ENCODE measurements around the gene ABCA9. TPM values are rescaled to one million over a fixed set of nuclear protein-coding genes. Genes with fewer than 3 reads are reported as not detected.
A peak's percentile ranks its signal among the peaks of the same experiment; 100 is the strongest.
"Not testable (repeated sequence)": the region's sequence is repeated elsewhere in the genome, so short reads cannot be mapped to it uniquely, and the experiment has no call there.

Gene ABCA9
- total and polyA plus RNA-seq, 3 donors from 2014 or later = 5.0 to 13.8 (median 12.7) TPM

DNA sequence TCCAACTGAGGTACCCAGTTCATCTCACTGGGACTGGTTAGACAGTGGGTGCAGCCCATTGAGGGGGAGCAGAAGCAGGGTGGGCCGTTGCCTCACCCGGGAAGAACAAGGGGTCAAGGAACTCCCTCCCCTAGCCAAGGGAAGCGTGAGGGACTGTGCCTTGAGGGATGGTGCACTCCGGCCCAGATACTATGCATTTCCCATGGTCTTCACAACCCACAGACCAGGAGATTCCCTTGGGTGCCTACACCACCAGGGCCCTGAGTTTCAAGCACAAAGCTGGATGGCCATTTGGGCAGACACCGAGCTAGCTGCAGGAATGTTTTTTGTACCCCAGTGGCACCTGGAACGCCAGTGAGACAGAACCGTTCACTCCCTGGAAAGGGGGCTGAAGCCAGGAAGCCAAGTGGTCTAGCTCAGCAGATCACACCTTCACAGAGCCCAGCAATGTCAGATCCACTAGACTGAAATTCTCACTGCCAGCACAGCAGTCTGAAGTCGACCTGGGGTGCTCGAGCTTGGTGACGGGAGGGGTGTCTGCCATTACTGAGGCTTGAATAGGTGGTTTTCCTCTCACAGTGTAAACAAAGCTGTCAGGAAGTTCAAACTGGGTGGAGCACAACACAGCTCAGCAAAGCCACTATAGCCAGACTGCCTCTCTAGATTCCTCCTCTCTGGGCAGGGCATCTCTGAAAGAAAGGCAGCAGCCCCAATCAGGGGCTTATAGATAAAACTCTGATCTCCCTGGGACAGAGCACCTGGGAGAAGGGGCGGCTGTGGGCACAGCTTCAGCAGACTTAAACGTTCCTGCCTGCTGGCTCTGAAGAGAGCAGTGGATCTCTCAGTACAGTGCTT lies 9.9 kb upstream of the ABCA9 start:
- H3K27me3 ChIP-seq; H3K4me3 ChIP-seq; DNase-seq; H3K27ac ChIP-seq; H3K36me3 ChIP-seq (ENCODE audit: low read depth, missing control alignments); H3K4me1 ChIP-seq; intact Hi-C loops (cut with DNase I; ENCODE audit: low total_unique reads); H3K9me3 ChIP-seq: not testable (repeated sequence)
- WGBS, 2 donors = 80 to 82% methylated on average over 8 to 12 of the region's 12 CpGs

DNA sequence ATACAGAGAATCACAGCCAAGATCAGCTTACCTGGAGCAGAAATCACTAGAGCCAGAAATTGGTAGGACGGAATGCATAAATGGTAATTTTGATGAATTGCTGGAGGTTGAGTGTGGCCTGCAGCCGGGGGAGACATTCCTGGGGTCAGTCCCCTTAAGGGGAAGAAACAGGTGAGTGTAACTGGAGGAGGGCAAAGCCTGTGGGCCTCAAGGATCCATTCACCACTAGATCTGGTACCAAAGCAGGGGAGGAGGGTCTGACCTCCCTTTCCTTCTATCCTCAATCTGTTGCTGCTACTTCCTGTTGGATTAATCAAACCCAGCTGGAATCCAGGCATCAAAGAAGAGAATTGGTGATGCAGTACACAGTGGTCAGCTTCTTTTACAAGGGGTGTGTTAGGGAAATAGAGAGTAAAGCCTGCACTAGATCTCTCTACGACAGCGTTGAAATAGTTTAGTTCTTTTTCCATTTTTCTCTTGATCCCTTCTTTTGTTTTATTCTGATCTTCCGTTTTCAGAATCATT lies 8.6 kb upstream of the ABCA9 start:
- Histone ChIP-seq H3K36me3 (ENCODE audit: low read depth, missing control alignments) (no peaks in the 10 kb centered on the region), H3K4me3 (no peak overlapping the region), H3K9me3 (no peaks in the 10 kb centered on the region), H3K27ac (no peak overlapping the region), H3K27me3 (no peaks in the 10 kb centered on the region), H3K4me1 (no peaks in the 10 kb centered on the region)
- intact Hi-C loops (cut with DNase I; ENCODE audit: low total_unique reads) = no loop called here
- WGBS, 2 donors = 83 to 97% methylated on average over 5 of the region's 5 CpGs
- DNase-seq = no peak
- no peak for TF ChIP-seq POLR2A (IDR thresholded peaks at IDR 0.05)
- TF ChIP-seq, protein P1, sequence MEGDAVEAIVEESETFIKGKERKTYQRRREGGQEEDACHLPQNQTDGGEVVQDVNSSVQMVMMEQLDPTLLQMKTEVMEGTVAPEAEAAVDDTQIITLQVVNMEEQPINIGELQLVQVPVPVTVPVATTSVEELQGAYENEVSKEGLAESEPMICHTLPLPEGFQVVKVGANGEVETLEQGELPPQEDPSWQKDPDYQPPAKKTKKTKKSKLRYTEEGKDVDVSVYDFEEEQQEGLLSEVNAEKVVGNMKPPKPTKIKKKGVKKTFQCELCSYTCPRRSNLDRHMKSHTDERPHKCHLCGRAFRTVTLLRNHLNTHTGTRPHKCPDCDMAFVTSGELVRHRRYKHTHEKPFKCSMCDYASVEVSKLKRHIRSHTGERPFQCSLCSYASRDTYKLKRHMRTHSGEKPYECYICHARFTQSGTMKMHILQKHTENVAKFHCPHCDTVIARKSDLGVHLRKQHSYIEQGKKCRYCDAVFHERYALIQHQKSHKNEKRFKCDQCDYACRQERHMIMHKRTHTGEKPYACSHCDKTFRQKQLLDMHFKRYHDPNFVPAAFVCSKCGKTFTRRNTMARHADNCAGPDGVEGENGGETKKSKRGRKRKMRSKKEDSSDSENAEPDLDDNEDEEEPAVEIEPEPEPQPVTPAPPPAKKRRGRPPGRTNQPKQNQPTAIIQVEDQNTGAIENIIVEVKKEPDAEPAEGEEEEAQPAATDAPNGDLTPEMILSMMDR (IDR thresholded peaks at IDR 0.05) = no peak

DNA sequence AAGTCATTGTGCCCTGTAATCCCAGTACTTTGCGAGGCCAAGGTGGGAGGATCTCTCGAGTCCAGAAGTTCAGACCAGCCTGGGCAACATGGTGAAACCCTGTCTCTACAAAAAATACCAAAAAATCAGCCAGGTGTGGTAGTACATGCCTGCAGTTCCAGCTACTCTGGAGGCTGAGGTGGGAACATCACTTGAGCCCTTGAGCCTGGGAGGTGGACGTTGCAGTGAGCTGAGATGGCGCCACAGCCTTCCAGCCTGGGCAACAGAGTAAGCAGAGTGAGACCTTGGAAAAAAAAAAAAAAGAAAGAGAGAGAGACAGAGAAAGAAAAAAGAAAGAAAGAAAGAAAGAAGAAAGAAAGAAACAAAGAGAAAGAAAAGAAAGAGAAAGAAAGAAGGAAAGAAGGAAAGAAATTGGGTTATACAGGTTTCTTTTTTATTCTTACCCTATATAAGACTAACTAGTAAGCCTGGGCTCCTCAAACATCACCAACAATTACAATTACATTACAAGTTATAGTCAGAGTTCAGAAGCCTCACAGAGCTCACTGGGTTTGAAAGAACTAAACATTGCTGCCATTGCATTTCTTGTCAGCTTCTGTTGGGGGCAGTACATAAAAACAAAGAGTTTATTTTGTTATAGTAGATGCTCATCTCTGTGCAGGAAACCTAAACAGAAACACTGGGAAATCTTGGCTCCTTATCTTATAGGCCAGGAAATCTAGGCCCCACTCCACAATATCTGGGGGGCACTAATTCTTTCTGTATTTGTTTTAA lies 6.7 kb upstream of the ABCA9 start:
- H3K9me3 ChIP-seq = no peaks in the 10 kb centered on the region
- H3K36me3 ChIP-seq (ENCODE audit: low read depth, missing control alignments) = no peaks in the 10 kb centered on the region
- H3K4me3 ChIP-seq = no peak overlapping the region
- no peaks in the 10 kb centered on the region for H3K27me3 ChIP-seq
- peak overlapping the region in 1 of 2 donors; percentile 20 for H3K27ac ChIP-seq
- DNase-seq = no peak
- intact Hi-C loops (cut with DNase I; ENCODE audit: low total_unique reads) = no loop called here
- no peak for TF ChIP-seq POLR2A (IDR thresholded peaks at IDR 0.05)
- TF ChIP-seq, protein P1 (IDR thresholded peaks at IDR 0.05) = no peak
- 87 to 96% methylated on average over 4 of the region's 4 CpGs for WGBS, 2 donors
- peaks cover under 1% of the 10 kb centered on the region for H3K4me1 ChIP-seq

DNA sequence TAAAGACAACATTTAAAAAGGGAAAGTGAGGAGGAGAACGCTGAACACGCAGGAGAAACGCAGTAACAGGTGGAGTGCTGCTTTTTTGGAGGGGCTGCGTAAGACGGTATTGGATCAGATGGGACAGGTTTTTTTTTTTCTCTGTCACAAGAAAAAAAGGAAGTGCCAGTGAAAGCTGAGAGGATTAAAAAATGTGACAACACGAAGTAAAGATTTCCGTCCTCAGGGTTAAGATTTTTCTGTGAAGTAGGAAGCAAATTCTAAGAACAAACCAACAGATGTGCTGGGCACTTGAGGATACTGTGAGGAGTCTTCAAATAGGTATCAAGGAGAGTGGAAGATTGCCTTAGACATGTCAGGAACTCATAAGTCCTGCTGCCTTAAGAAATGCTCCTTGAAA lies 5.8 kb upstream of the ABCA9 start:
- no peaks in the 10 kb centered on the region for H3K9me3 ChIP-seq
- no peaks in the 10 kb centered on the region for H3K36me3 ChIP-seq (ENCODE audit: low read depth, missing control alignments)
- TF ChIP-seq, protein P1 (IDR thresholded peaks at IDR 0.05) = no peak
- no peak for TF ChIP-seq POLR2A (IDR thresholded peaks at IDR 0.05)
- no peak overlapping the region for H3K27ac ChIP-seq
- H3K27me3 ChIP-seq = no peaks in the 10 kb centered on the region
- peaks cover 11% of the 10 kb centered on the region for H3K4me1 ChIP-seq
- no peak overlapping the region for H3K4me3 ChIP-seq
- no peak for DNase-seq
- 85 to 90% methylated on average over 7 of the region's 7 CpGs for WGBS, 2 donors
- intact Hi-C loops (cut with DNase I; ENCODE audit: low total_unique reads) = no loop called here

DNA sequence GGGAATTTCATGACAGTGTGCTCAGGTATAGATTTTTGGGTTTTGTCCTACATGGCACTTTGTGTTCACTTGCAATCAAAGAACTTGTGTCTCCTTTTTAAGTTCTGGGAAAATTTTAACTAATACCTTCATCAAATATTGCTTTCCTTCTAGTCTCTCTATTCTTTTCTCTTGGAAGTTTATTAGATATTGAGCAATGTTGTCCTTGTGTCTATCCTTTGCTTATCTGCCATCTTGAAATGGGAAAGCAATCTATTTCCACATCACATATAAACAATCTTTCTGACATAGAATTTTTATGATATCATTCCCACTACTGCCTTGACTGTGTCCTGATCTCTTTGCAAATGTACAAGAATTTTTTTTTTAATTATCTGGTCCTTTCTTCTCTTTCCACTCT lies 4.4 kb upstream of the ABCA9 start:
- intact Hi-C loops (cut with DNase I; ENCODE audit: low total_unique reads) = no loop called here
- H3K27ac ChIP-seq = peak overlapping the region in 1 of 2 donors; percentile 18

More for the DNA sequence above, 4.4 kb upstream of the ABCA9 start:
- TF ChIP-seq, protein P1 (IDR thresholded peaks at IDR 0.05) = no peak
- no peak for TF ChIP-seq POLR2A (IDR thresholded peaks at IDR 0.05)
- H3K27me3 ChIP-seq = no peaks in the 10 kb centered on the region
- peaks cover 18% of the 10 kb centered on the region for H3K4me1 ChIP-seq
- no peak for DNase-seq
- H3K4me3 ChIP-seq = no peak overlapping the region
- no peaks in the 10 kb centered on the region for H3K9me3 ChIP-seq
- no peaks in the 10 kb centered on the region for H3K36me3 ChIP-seq (ENCODE audit: low read depth, missing control alignments)
